GM12878 (cell line): ENCODE measurements around the gene RCBTB2. TPM values are rescaled to one million over a fixed set of nuclear protein-coding genes. Genes with fewer than 3 reads are reported as not detected.

ENCODE experiments used
- ASH2L ChIP-seq: fragments of 300-600, 200-600 bp; sonication (generic); IDR thresholded peaks from 2 replicates; pipeline ENCODE4 v1.6.1; 2017; ENCODE audit warnings: low read depth, mild to moderate bottlenecking, borderline replicate concordance
- BACH1 ChIP-seq: fragments of 450-650 bp; IDR thresholded peaks from 2 replicates; pipeline ENCODE4 v1.6.1; 2017; ENCODE audit warnings: mild to moderate bottlenecking, borderline replicate concordance
- ESRRA ChIP-seq: IDR thresholded peaks from 2 replicates; pipeline ENCODE4 v1.6.1; 2012; ENCODE audit warnings: mild to moderate bottlenecking, low read length, improper control_type of control experiment
- HDAC2 ChIP-seq: fragments of 200-600 bp; sonication (generic); IDR thresholded peaks from 2 replicates; pipeline ENCODE4 v1.6.1; 2017
- IKZF2 ChIP-seq, 2 experiments: fragments of 450-650 bp; IDR thresholded peaks; 2 replicates each; pipeline ENCODE4 v1.6.1; 2017; ENCODE audit warnings: mild to moderate bottlenecking in 2 of 2, moderate library complexity in 2 of 2
- JUND ChIP-seq: IDR thresholded peaks from 2 replicates; pipeline ENCODE4 v1.6.1; 2012; ENCODE audit warnings: low read depth, mild to moderate bottlenecking, low read length, improper control_type of control experiment, moderate library complexity
- LARP7 ChIP-seq: fragments of 450-650 bp; IDR thresholded peaks from 2 replicates; pipeline ENCODE4 v1.6.1; 2017; ENCODE audit warnings: mild to moderate bottlenecking
- MEF2A ChIP-seq: IDR thresholded peaks from 2 replicates; pipeline ENCODE4 v1.6.1; 2011; ENCODE audit warnings: low read depth, mild to moderate bottlenecking, low read length, moderate library complexity; ENCODE audit not compliant: insufficient read depth
- MYB ChIP-seq: fragments of 150-350 bp; IDR thresholded peaks from 2 replicates; pipeline ENCODE4 v1.6.1; 2014; ENCODE audit warnings: mild to moderate bottlenecking, low read depth, low read length, borderline replicate concordance
- MYC ChIP-seq: IDR thresholded peaks from 2 replicates; pipeline ENCODE4 v1.6.1; 2011; ENCODE audit warnings: mild to moderate bottlenecking, low read length, moderate library complexity, inconsistent platforms; ENCODE audit not compliant: insufficient read depth, insufficient replicate concordance, insufficient read length, severe bottlenecking
- RBBP5 ChIP-seq: fragments of 200-600 bp; sonication (generic); conservative IDR thresholded peaks from 2 replicates; pipeline ENCODE4 v1.6.1; 2016
- SMAD5 ChIP-seq: IDR thresholded peaks from 2 replicates; pipeline ENCODE4 v1.6.1; 2016; ENCODE audit warnings: antibody characterized with exemption, low read depth
- SMARCA5 ChIP-seq: fragments of 450-650 bp; IDR thresholded peaks from 2 replicates; pipeline ENCODE4 v1.6.1; 2017; ENCODE audit warnings: mild to moderate bottlenecking
- SMC3 ChIP-seq: IDR thresholded peaks from 2 replicates; pipeline ENCODE4 v1.6.1; 2011; ENCODE audit warnings: low read length, improper control_type of control experiment, borderline replicate concordance
- SREBF2 ChIP-seq: IDR thresholded peaks from 2 replicates; pipeline ENCODE4 v1.6.1; 2012; ENCODE audit warnings: mild to moderate bottlenecking, low read length
- SUPT20H ChIP-seq: IDR thresholded peaks from 2 replicates; pipeline ENCODE4 v1.6.1; 2011; ENCODE audit warnings: low read depth, mild to moderate bottlenecking, low read length, moderate library complexity, borderline replicate concordance; ENCODE audit not compliant: control insufficient read depth
- TBL1XR1 ChIP-seq: IDR thresholded peaks from 2 replicates; pipeline ENCODE4 v1.6.1; 2012; ENCODE audit warnings: low read depth, low read length, improper control_type of control experiment
- YBX1 ChIP-seq: fragments of 450-650 bp; IDR thresholded peaks from 2 replicates; pipeline ENCODE4 v1.6.1; 2016; ENCODE audit warnings: antibody characterized with exemption
- ZNF207 ChIP-seq: fragments of 450-650 bp; IDR thresholded peaks from 2 replicates; pipeline ENCODE4 v1.6.1; 2014; ENCODE audit warnings: antibody characterized with exemption, mild to moderate bottlenecking, borderline replicate concordance
- ZNF274 ChIP-seq: IDR thresholded peaks from one replicate; pipeline ENCODE4 v1.8.0; 2011; ENCODE audit not compliant: insufficient read length, insufficient read depth
- polyA plus RNA-seq, 11 experiments: library from polyadenylated mRNA; depleted of rRNA in 4 of 11; unstranded in 6 of 11; stranded (reverse) in 5 of 11; fragments of >200 nt; fragmentation: Nextera tagmentation in 4 of 11; fragmentation: Illumina TruSeq in 1 of 11; extraction: Ambion mirVana in 4 of 11; extraction: Trizol in 1 of 11; gene quantifications; 1 replicate in 1 of 11; 2 replicates in 10 of 11; pipeline versions ENCODE4 v1.2.1 to v1.2.3, GENCODE V29; 2011 to 2016; ENCODE audit warnings: inconsistent platforms in 2 of 11, missing spikeins in 2 of 11, low read depth in 1 of 11
- total RNA-seq, 4 experiments: library from RNA; depleted of rRNA in 3 of 4; stranded (reverse); fragments of >200 nt in 3 of 4; fragmentation: Illumina TruSeq in 1 of 4; extraction: Trizol in 1 of 4; gene quantifications; 2 replicates each; pipeline versions ENCODE4 v1.2.1 to v1.2.3, GENCODE V29; 2013 to 2021
- TF ChIP-seq, protein P1 (sequence below): fragments of 450-650 bp; formaldehyde crosslinking; IDR thresholded peaks from 2 replicates; pipeline ENCODE4 v1.4.0; 2020; ENCODE audit warnings: mild to moderate bottlenecking, moderate library complexity
- TF ChIP-seq, protein P2 (sequence below): fragments of 150-350 bp; IDR thresholded peaks from 2 replicates; pipeline ENCODE4 v1.6.1; 2016; ENCODE audit warnings: low read depth, low read length
- TF ChIP-seq, protein P3 (sequence below): IDR thresholded peaks from 2 replicates; pipeline ENCODE4 v1.6.1; 2012; ENCODE audit warnings: low read depth, low read length, improper control_type of control experiment

Gene RCBTB2
- total and polyA plus RNA-seq, 10 of the 15 experiments (the other 5 are each of a cell fraction or from before 2014, with no cell fraction given) = 5.0 to 16.0 (median 8.5) TPM

DNA sequence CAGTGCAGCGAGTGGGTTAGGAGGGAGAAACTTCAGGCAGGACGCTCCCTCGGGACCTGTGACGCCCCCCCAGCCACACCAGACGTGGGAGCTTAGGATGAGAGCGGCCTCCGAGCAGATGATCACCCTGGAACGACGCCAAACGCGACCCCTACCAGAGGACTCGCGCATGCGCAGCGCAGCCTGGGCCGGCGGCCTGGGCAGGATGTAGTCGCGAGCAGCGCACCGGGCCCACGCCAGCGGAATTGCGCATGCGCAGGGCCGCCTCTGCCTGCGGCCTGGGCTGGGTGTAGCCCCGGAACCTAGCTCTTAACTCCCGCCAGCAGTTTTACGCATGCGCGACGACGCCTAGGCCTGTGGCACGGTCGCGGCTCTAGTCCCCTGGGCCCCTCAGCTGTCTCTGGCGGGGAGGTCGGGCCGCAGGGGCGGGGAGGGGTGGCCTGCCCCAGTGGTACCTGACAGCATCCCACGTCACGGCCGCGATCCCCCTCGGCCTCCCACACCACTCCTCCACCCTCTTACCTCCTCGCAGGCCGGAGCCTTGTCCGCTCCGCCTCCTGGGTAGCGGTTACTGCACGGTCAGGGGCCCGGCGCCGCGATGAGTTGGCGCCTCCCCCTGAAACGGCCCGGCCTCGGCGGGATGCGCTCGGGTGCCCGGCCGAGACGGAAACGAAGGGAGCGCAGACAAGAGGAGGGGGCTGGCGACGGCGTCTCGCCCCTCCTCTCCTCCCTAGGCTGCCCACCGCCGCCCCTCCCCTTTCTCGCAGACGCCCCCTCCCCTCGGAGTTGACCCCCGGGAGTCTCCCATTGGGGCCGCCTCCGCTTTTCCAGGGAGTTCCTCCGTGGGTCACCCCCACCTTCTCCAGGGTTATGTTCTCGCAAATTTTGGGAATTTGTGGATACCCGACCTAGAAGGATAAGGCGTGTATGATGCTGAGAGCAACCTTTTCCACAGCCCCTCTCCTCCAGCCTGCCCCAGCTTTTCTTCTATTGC, at the start of gene RCBTB2 (continued):
- TF ChIP-seq, protein P1, sequence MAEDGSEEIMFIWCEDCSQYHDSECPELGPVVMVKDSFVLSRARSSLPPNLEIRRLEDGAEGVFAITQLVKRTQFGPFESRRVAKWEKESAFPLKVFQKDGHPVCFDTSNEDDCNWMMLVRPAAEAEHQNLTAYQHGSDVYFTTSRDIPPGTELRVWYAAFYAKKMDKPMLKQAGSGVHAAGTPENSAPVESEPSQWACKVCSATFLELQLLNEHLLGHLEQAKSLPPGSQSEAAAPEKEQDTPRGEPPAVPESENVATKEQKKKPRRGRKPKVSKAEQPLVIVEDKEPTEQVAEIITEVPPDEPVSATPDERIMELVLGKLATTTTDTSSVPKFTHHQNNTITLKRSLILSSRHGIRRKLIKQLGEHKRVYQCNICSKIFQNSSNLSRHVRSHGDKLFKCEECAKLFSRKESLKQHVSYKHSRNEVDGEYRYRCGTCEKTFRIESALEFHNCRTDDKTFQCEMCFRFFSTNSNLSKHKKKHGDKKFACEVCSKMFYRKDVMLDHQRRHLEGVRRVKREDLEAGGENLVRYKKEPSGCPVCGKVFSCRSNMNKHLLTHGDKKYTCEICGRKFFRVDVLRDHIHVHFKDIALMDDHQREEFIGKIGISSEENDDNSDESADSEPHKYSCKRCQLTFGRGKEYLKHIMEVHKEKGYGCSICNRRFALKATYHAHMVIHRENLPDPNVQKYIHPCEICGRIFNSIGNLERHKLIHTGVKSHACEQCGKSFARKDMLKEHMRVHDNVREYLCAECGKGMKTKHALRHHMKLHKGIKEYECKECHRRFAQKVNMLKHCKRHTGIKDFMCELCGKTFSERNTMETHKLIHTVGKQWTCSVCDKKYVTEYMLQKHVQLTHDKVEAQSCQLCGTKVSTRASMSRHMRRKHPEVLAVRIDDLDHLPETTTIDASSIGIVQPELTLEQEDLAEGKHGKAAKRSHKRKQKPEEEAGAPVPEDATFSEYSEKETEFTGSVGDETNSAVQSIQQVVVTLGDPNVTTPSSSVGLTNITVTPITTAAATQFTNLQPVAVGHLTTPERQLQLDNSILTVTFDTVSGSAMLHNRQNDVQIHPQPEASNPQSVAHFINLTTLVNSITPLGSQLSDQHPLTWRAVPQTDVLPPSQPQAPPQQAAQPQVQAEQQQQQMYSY (CRISPR knock-in tag) = no peak
- no peak for TF ChIP-seq SMARCA5
- no peak for TF ChIP-seq SREBF2
- TF ChIP-seq MYC = no peak
- no peak for TF ChIP-seq ZNF274
- TF ChIP-seq, protein P2, sequence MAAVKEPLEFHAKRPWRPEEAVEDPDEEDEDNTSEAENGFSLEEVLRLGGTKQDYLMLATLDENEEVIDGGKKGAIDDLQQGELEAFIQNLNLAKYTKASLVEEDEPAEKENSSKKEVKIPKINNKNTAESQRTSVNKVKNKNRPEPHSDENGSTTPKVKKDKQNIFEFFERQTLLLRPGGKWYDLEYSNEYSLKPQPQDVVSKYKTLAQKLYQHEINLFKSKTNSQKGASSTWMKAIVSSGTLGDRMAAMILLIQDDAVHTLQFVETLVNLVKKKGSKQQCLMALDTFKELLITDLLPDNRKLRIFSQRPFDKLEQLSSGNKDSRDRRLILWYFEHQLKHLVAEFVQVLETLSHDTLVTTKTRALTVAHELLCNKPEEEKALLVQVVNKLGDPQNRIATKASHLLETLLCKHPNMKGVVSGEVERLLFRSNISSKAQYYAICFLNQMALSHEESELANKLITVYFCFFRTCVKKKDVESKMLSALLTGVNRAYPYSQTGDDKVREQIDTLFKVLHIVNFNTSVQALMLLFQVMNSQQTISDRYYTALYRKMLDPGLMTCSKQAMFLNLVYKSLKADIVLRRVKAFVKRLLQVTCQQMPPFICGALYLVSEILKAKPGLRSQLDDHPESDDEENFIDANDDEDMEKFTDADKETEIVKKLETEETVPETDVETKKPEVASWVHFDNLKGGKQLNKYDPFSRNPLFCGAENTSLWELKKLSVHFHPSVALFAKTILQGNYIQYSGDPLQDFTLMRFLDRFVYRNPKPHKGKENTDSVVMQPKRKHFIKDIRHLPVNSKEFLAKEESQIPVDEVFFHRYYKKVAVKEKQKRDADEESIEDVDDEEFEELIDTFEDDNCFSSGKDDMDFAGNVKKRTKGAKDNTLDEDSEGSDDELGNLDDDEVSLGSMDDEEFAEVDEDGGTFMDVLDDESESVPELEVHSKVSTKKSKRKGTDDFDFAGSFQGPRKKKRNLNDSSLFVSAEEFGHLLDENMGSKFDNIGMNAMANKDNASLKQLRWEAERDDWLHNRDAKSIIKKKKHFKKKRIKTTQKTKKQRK = no peak
- no peak for TF ChIP-seq YBX1
- TF ChIP-seq ASH2L = no peak; the same call in 1 of the 2 replicates
- no peak for TF ChIP-seq SMAD5
- no peak for TF ChIP-seq RBBP5
- TF ChIP-seq TBL1XR1 = no peak
- no peak for TF ChIP-seq LARP7
- TF ChIP-seq ZNF207 = no peak
- TF ChIP-seq JUND = no peak
- TF ChIP-seq SMC3 = no peak
- TF ChIP-seq BACH1 = peak; percentile 41; the same call in 1 of the 2 replicates
- TF ChIP-seq HDAC2 = no peak
- no peak for TF ChIP-seq ESRRA
- TF ChIP-seq SUPT20H = no peak
- TF ChIP-seq MEF2A = no peak
- TF ChIP-seq, protein P3, sequence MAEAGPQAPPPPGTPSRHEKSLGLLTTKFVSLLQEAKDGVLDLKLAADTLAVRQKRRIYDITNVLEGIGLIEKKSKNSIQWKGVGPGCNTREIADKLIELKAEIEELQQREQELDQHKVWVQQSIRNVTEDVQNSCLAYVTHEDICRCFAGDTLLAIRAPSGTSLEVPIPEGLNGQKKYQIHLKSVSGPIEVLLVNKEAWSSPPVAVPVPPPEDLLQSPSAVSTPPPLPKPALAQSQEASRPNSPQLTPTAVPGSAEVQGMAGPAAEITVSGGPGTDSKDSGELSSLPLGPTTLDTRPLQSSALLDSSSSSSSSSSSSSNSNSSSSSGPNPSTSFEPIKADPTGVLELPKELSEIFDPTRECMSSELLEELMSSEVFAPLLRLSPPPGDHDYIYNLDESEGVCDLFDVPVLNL = peak; percentile 74
- TF ChIP-seq IKZF2 (IDR thresholded peaks at IDR 0.05) = peak; percentile 24 to 28; a peak in 2 of 4 replicates
- no peak for TF ChIP-seq MYB
